ENCODE measurements around the gene USP22. TPM values are rescaled to one million over a fixed set of nuclear protein-coding genes. Genes with fewer than 3 reads are reported as not detected.

Gene USP22
- total and polyA plus RNA-seq, 2 of the 8 experiments (the other 6 are each of a cell fraction or from before 2014, with no cell fraction given): 221 to 316 TPM

DNA sequence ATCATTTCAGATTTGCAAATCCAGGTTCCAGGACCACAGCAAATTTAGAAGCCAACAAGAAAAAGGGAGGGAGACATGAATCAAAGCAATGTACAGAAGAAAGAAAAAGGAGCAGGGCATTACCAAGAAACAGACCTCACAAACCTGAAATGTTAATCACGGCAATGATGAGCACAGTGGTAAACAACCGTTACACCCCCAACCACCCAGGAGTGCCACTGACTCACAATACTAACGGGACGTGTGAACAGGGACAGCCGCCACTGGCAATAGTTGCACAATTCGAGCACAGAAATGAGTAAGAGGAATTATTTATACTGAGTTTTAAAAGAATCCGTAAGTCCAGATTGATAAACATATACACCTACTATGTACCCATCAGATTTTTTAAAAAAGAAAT lies 13.8 kb downstream of the USP22 start (continued):
- TF ChIP-seq BACH1 (IDR thresholded peaks at IDR 0.05; ENCODE audit: low read length): no peak
- TF ChIP-seq POLR2AphosphoS5 (IDR thresholded peaks at IDR 0.05; ENCODE audit: low read depth, low read length): no peak
- TF ChIP-seq, protein P1, sequence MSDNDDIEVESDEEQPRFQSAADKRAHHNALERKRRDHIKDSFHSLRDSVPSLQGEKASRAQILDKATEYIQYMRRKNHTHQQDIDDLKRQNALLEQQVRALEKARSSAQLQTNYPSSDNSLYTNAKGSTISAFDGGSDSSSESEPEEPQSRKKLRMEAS (IDR thresholded peaks at IDR 0.05): no peak
- TF ChIP-seq EGR1 (IDR thresholded peaks at IDR 0.05; ENCODE audit: borderline replicate concordance, low read depth, low read length): no peak
- no peak for TF ChIP-seq GTF2F1 (IDR thresholded peaks at IDR 0.05; ENCODE audit: borderline replicate concordance, low read depth, low read length)
- no peak for TF ChIP-seq HDAC2 (IDR thresholded peaks at IDR 0.05; ENCODE audit: borderline replicate concordance in 1 of 2, low read depth in 2 of 2, low read length in 2 of 2)
- TF ChIP-seq CHD2 (IDR thresholded peaks at IDR 0.05; ENCODE audit: low read length): no peak
- no peak for TF ChIP-seq SIRT6 (IDR thresholded peaks at IDR 0.05; ENCODE audit: low read length)

All from H1 (cell line).